ENCODE results near the gene PLSCR1. TPM values are rescaled to one million over a fixed set of nuclear protein-coding genes. Genes with fewer than 3 reads are reported as not detected.
A peak's percentile ranks its signal among the peaks of the same experiment; 100 is the strongest.

The PLSCR1 gene
- total RNA-seq, 3 donors from 2014 or later (not counting 1 experiment from before 2014, with no cell fraction given), result 24.2 to 38.2 (median 35.2) TPM

- Mint-ChIP-seq H3K27me3 (ENCODE audit: low read depth in 2 of 2) (peaks cover 2 to 5% of the 10 kb centered on the region in 2 donors), H3K4me1 (no peaks in the 10 kb centered on the region), H3K27ac (no peak overlapping the region), H3K9me3 (no peaks in the 10 kb centered on the region), H3K36me3 (no peaks in the 10 kb centered on the region), H3K4me3 (no peak overlapping the region)
- Histone ChIP-seq H3K27ac (ENCODE audit: low read length) (no peak overlapping the region), H3K4me1 (ENCODE audit: control insufficient read depth, insufficient read depth, low read length) (no peaks in the 10 kb centered on the region), H3K9me3 (ENCODE audit: control insufficient read depth, insufficient read depth, low read length) (no peaks in the 10 kb centered on the region), H3K36me3 (ENCODE audit: control insufficient read depth, insufficient read depth, low read length) (no peaks in the 10 kb centered on the region), H3K27me3 (ENCODE audit: control insufficient read depth, insufficient read depth, low read length) (no peaks in the 10 kb centered on the region), H3K4me3 (ENCODE audit: low read length) (no peak overlapping the region)
- WGBS (ENCODE audit: insufficient coverage), result no CpG with 5 or more reads among the region's 1 CpG
- DNase-seq, result no peak
- intact Hi-C loops (cut with micrococcal nuclease), result no loop called here
- ATAC-seq, result no peak
- no peak for TF ChIP-seq CTCF (IDR thresholded peaks at IDR 0.05)
Measured at GRCh38 chr3:146581080-146581601, 36.7 kb upstream of the PLSCR1 start.

GRCh38 chr3:146577662-146578061 is 33.3 kb upstream of the PLSCR1 start:
- Mint-ChIP-seq H3K4me3 (no peak overlapping the region), H3K36me3 (no peaks in the 10 kb centered on the region), H3K27me3 (ENCODE audit: low read depth in 2 of 2) (peaks cover 0 to 5% of the 10 kb centered on the region in 2 donors), H3K27ac (no peak overlapping the region), H3K4me1 (no peaks in the 10 kb centered on the region), H3K9me3 (no peaks in the 10 kb centered on the region)
- peak in 2 of 3 donors; percentile 49 to 57 for ATAC-seq
- Histone ChIP-seq H3K4me1 (ENCODE audit: control insufficient read depth, insufficient read depth, low read length) (no peaks in the 10 kb centered on the region), H3K27me3 (ENCODE audit: control insufficient read depth, insufficient read depth, low read length) (no peaks in the 10 kb centered on the region), H3K4me3 (ENCODE audit: low read length) (no peak overlapping the region), H3K36me3 (ENCODE audit: control insufficient read depth, insufficient read depth, low read length) (no peaks in the 10 kb centered on the region), H3K27ac (ENCODE audit: low read length) (no peak overlapping the region), H3K9me3 (ENCODE audit: control insufficient read depth, insufficient read depth, low read length) (no peaks in the 10 kb centered on the region)
- intact Hi-C loops (cut with micrococcal nuclease), result loop anchor here (1.0 to 10.0 kb wide), 3 partner anchors 358 to 513 kb away; no protein-coding TSS in a partner anchor
- peak; percentile 80 for TF ChIP-seq CTCF (IDR thresholded peaks at IDR 0.05)
- DNase-seq, result peak in 1 of 2 donors; percentile 72

- 83% methylated on average over 2 of the region's 2 CpGs for WGBS (ENCODE audit: insufficient coverage)
- H3K27me3 Mint-ChIP-seq (ENCODE audit: low read depth in 2 of 2), result peaks cover 0 to 9% of the 10 kb centered on the region in 2 donors
- no peak overlapping the region for H3K27ac Mint-ChIP-seq
Measured at GRCh38 chr3:146575636-146576035, 31.2 kb upstream of the PLSCR1 start.

More at GRCh38 chr3:146575636-146576035, 31.2 kb upstream of the PLSCR1 start:
- ATAC-seq (no peak), DNase-seq (no peak)
- H3K4me1 ChIP-seq (ENCODE audit: control insufficient read depth, insufficient read depth, low read length), result no peaks in the 10 kb centered on the region
- no peak for TF ChIP-seq CTCF (IDR thresholded peaks at IDR 0.05)
- no peaks in the 10 kb centered on the region for H3K9me3 Mint-ChIP-seq
- H3K4me3 ChIP-seq (ENCODE audit: low read length), result no peak overlapping the region
- H3K4me3 Mint-ChIP-seq, result no peak overlapping the region
- no peak overlapping the region for H3K27ac ChIP-seq (ENCODE audit: low read length)
- H3K27me3 ChIP-seq (ENCODE audit: control insufficient read depth, insufficient read depth, low read length), result no peaks in the 10 kb centered on the region
- H3K9me3 ChIP-seq (ENCODE audit: control insufficient read depth, insufficient read depth, low read length), result no peaks in the 10 kb centered on the region
- intact Hi-C loops (cut with micrococcal nuclease), result loop anchor here (10.0 kb wide), 1 partner anchor 511 kb away; no protein-coding TSS in a partner anchor
- H3K36me3 ChIP-seq (ENCODE audit: control insufficient read depth, insufficient read depth, low read length), result no peaks in the 10 kb centered on the region
- H3K4me1 Mint-ChIP-seq, result no peaks in the 10 kb centered on the region
- H3K36me3 Mint-ChIP-seq, result no peaks in the 10 kb centered on the region

Data from natural killer cell (primary cell).